Glutamatergic neuron (in vitro differentiated cells): ENCODE results near the gene F10. TPM values are rescaled to one million over a fixed set of nuclear protein-coding genes. Genes with fewer than 3 reads are reported as not detected.

Experiments used
- DNase-seq: peaks from one replicate; pipeline ENCODE4 v3.0.0; 2022
- H3K27ac Mint-ChIP-seq: one replicate; pipeline ENCODE4 v1.8.0; 2020; ENCODE audit warnings: mild to moderate bottlenecking, mixed read lengths, inconsistent platforms; ENCODE audit not compliant: unreplicated experiment
- H3K27me3 Mint-ChIP-seq: one replicate; pipeline ENCODE4 v1.8.0; 2020; ENCODE audit warnings: mild to moderate bottlenecking, moderate library complexity, mixed read lengths, inconsistent platforms; ENCODE audit not compliant: unreplicated experiment
- H3K36me3 Mint-ChIP-seq: one replicate; pipeline ENCODE4 v1.8.0; 2020; ENCODE audit warnings: mild to moderate bottlenecking, mixed read lengths, inconsistent platforms; ENCODE audit not compliant: unreplicated experiment
- H3K4me1 Mint-ChIP-seq: one replicate; pipeline ENCODE4 v1.8.0; 2020; ENCODE audit warnings: mild to moderate bottlenecking, low read depth, mixed read lengths, inconsistent platforms; ENCODE audit not compliant: unreplicated experiment
- H3K4me3 Mint-ChIP-seq: one replicate; pipeline ENCODE4 v1.8.0; 2020; ENCODE audit warnings: mild to moderate bottlenecking, mixed read lengths, inconsistent platforms; ENCODE audit not compliant: unreplicated experiment
- H3K9me3 Mint-ChIP-seq: one replicate; pipeline ENCODE4 v1.8.0; 2020; ENCODE audit warnings: mild to moderate bottlenecking, moderate library complexity, mixed read lengths, inconsistent platforms; ENCODE audit not compliant: unreplicated experiment
- CTCF ChIP-seq: fragments of 200-600 bp; sonication (generic); IDR thresholded peaks from one replicate; pipeline ENCODE4 v1.5.0; 2021; ENCODE audit not compliant: partially characterized antibody, unreplicated experiment
- total RNA-seq: library from RNA; stranded (reverse); fragmentation: NEBNext Ultra II Directional; extraction: Animal tissue kit (Norgen Biotek cat#: 25700); gene quantifications from one replicate; pipeline ENCODE4 v1.2.1, GENCODE V29; 2021; ENCODE audit not compliant: unreplicated experiment

Gene F10
- total RNA-seq, 1 donor from 2014 or later: 0.74 TPM

GRCh38 chr13:113121928-113122471 is 599 bp upstream of the F10 start:
- DNase-seq: peak; percentile 8
- Mint-ChIP-seq H3K27me3 (peaks cover 14% of the 10 kb centered on the region), H3K36me3 (no peaks in the 10 kb centered on the region), H3K4me1 (peaks cover 6% of the 10 kb centered on the region), H3K9me3 (peaks cover 6% of the 10 kb centered on the region), H3K4me3 (no peak overlapping the region), H3K27ac (no peak overlapping the region)
- no peak for TF ChIP-seq CTCF

GRCh38 chr13:113123226-113124201 is 915 bp downstream of the F10 start:
- H3K27ac Mint-ChIP-seq: peak overlapping the region; percentile 53
- peak overlapping the region; percentile 57 for H3K4me3 Mint-ChIP-seq
- H3K36me3 Mint-ChIP-seq: no peaks in the 10 kb centered on the region
- no peak for TF ChIP-seq CTCF
- peaks cover 6% of the 10 kb centered on the region for H3K9me3 Mint-ChIP-seq
- peaks cover 6% of the 10 kb centered on the region for H3K4me1 Mint-ChIP-seq
- peaks cover 14% of the 10 kb centered on the region for H3K27me3 Mint-ChIP-seq
- DNase-seq: peak; percentile 16

GRCh38 chr13:113124211-113124970 is 1.8 kb downstream of the F10 start:
- H3K27me3 Mint-ChIP-seq: peaks cover 14% of the 10 kb centered on the region
- no peak overlapping the region for H3K27ac Mint-ChIP-seq

GRCh38 chr13:113125506-113126264 is 3.1 kb downstream of the F10 start:
- H3K9me3 Mint-ChIP-seq: peaks cover 3% of the 10 kb centered on the region
- peak; percentile 4 for DNase-seq
- peaks cover 6% of the 10 kb centered on the region for H3K4me1 Mint-ChIP-seq
- no peak for TF ChIP-seq CTCF
- H3K27ac Mint-ChIP-seq: no peak overlapping the region
- H3K4me3 Mint-ChIP-seq: no peak overlapping the region
- H3K27me3 Mint-ChIP-seq: peaks cover 10% of the 10 kb centered on the region
- H3K36me3 Mint-ChIP-seq: no peaks in the 10 kb centered on the region

More at GRCh38 chr13:113124211-113124970, 1.8 kb downstream of the F10 start:
- H3K4me1 Mint-ChIP-seq: peaks cover 6% of the 10 kb centered on the region
- H3K4me3 Mint-ChIP-seq: no peak overlapping the region
- H3K36me3 Mint-ChIP-seq: no peaks in the 10 kb centered on the region
- H3K9me3 Mint-ChIP-seq: peaks cover 6% of the 10 kb centered on the region
- peak; percentile 5 for DNase-seq
- TF ChIP-seq CTCF: no peak
